ENCODE results near the gene NDUFV3. TPM values are rescaled to one million over a fixed set of nuclear protein-coding genes. Genes with fewer than 3 reads are reported as not detected.

NDUFV3 gene
- total and polyA plus RNA-seq, 2 experiments from 2014 or later: 51.5 to 71.2 TPM

- H3K27me3 ChIP-seq (ENCODE audit: insufficient read depth): no peaks in the 10 kb centered on the region
- TF ChIP-seq CTCF (conservative IDR thresholded peaks at IDR 0.05; ENCODE audit: low read depth in 2 of 2) (no peak), REST (IDR thresholded peaks at IDR 0.05; ENCODE audit: unreplicated experiment) (no peak), NANOG (IDR thresholded peaks at IDR 0.05; ENCODE audit: borderline replicate concordance) (no peak), EZH2phosphoT487 (IDR thresholded peaks at IDR 0.05; ENCODE audit: unreplicated experiment) (no peak), POLR2AphosphoS5 (IDR thresholded peaks at IDR 0.05; ENCODE audit: low read depth) (no peak), ZNF114 (CRISPR knock-in tag; IDR thresholded peaks at IDR 0.05) (no peak), ETS1 (IDR thresholded peaks at IDR 0.05) (no peak), JUNB (IDR thresholded peaks at IDR 0.05; ENCODE audit: unreplicated experiment) (no peak), STAT1 (IDR thresholded peaks at IDR 0.05; ENCODE audit: unreplicated experiment) (no peak), ZNF331 (CRISPR knock-in tag; IDR thresholded peaks at IDR 0.05; ENCODE audit: low read depth) (no peak), CREB1 (CRISPR knock-in tag; IDR thresholded peaks at IDR 0.05; ENCODE audit: low read depth) (no peak), EZH2 (IDR thresholded peaks at IDR 0.05; ENCODE audit: low read depth, unreplicated experiment) (no peak), ZNF462 (CRISPR knock-in tag; IDR thresholded peaks at IDR 0.05) (no peak)
- H3K27ac ChIP-seq (ENCODE audit: low read depth): 0 out of 2 replicates have a peak overlapping the region, but pooled peaks have one; percentile 35
- H3K79me2 ChIP-seq (replicated peaks; ENCODE audit: insufficient read depth): no peaks in the 10 kb centered on the region
- no peak overlapping the region for H3K4me3 Mint-ChIP-seq
- DNase-seq (ENCODE audit: low spot score) (no peak), ATAC-seq (no peak)
- no peak overlapping the region for H2AFZ ChIP-seq
- H3K9me3 Mint-ChIP-seq: peaks cover 11% of the 10 kb centered on the region; the same call in 2 of the 3 replicates
- H3F3A ChIP-seq (replicated peaks; ENCODE audit: low read depth): peaks cover 17% of the 10 kb centered on the region
- H3K4me2 ChIP-seq: no peak overlapping the region
- peaks cover 7% of the 10 kb centered on the region; the same call in 2 of the 3 replicates for H3K36me3 Mint-ChIP-seq (ENCODE audit: low read depth)
- H3K4me1 ChIP-seq (ENCODE audit: insufficient read depth): peaks cover 18% of the 10 kb centered on the region
- H4K20me1 ChIP-seq (replicated peaks; ENCODE audit: insufficient read depth): no peaks in the 10 kb centered on the region
- H3K27ac Mint-ChIP-seq: no peak overlapping the region; the same call in 1 of the 2 replicates
- no peak overlapping the region for H3K4me3 ChIP-seq
- no peaks in the 10 kb centered on the region for H3K36me3 ChIP-seq (ENCODE audit: insufficient read depth)
- H3K27me3 Mint-ChIP-seq (ENCODE audit: insufficient read depth, low read depth, poor library complexity): peaks cover 22% of the 10 kb centered on the region
- H3K9me2 ChIP-seq (ENCODE audit: insufficient read depth): no peaks in the 10 kb centered on the region
- peaks cover 27% of the 10 kb centered on the region for H3K4me1 Mint-ChIP-seq
Observed at GRCh38 chr21:42962380-42963007, 69.4 kb downstream of the NDUFV3 start.

All from GM23338 (cell line).